Heart left ventricle (tissue), 16 donors: ENCODE measurements around the gene KIAA1191. TPM values are rescaled to one million over a fixed set of nuclear protein-coding genes. Genes with fewer than 3 reads are reported as not detected.
A peak's percentile ranks its signal among the peaks of the same experiment; 100 is the strongest.

Experiments used
- ATAC-seq, 4 donors: fragments of 200-7000 bp; cut with Tn5 transposase; one replicate each; pipeline ENCODE4 v1.9.1; 2020 to 2022; ENCODE audit warnings: moderate library complexity in 4 of 4, mild to moderate bottlenecking in 3 of 4, moderate number of reproducible peaks in 1 of 4
- DNase-seq, 5 donors: peaks; one replicate each; pipeline ENCODE4 v3.0.0-alpha.2; 2020
- H3K27ac ChIP-seq, 12 donors: fragments of 200-600 bp; sonication (generic) in 4 of 12; one replicate each; pipeline versions ENCODE4 v1.5.0 to v1.8.0; 2016 to 2022; ENCODE audit warnings: mild to moderate bottlenecking in 2 of 12
- H3K27me3 ChIP-seq, 9 donors: fragments of 200-600 bp; sonication (generic) in 2 of 9; one replicate each; pipeline versions ENCODE4 v1.5.1 to v1.8.0; 2016 to 2022; ENCODE audit warnings: mild to moderate bottlenecking in 3 of 9
- H3K36me3 ChIP-seq, 9 donors: fragments of 200-600 bp; sonication (generic) in 2 of 9; one replicate each; pipeline versions ENCODE4 v1.5.0 to v1.8.0; 2018 to 2022; ENCODE audit warnings: mild to moderate bottlenecking in 2 of 9
- H3K4me1 ChIP-seq, 12 donors: fragments of 200-600 bp; sonication (generic) in 4 of 12; one replicate each; pipeline versions ENCODE4 v1.5.0 to v1.8.0; 2016 to 2022; ENCODE audit warnings: mild to moderate bottlenecking in 3 of 12
- H3K4me3 ChIP-seq, 12 donors: fragments of 200-600 bp; sonication (generic) in 4 of 12; one replicate each; pipeline versions ENCODE4 v1.5.0 to v1.8.0; 2017 to 2022; ENCODE audit warnings: mild to moderate bottlenecking in 9 of 12, moderate library complexity in 4 of 12
- H3K9me3 ChIP-seq, 12 donors: fragments of 200-600 bp; sonication (generic) in 4 of 12; one replicate each; pipeline versions ENCODE4 v1.5.0 to v1.8.0; 2016 to 2022; ENCODE audit warnings: mild to moderate bottlenecking in 1 of 12
- CTCF ChIP-seq, 12 donors: fragments of 200-600 bp; sonication (generic) in 4 of 12; IDR thresholded peaks; one replicate each; pipeline versions ENCODE4 v1.5.0 to v1.8.0; 2018 to 2022; ENCODE audit warnings: antibody characterized with exemption in 12 of 12, mild to moderate bottlenecking in 5 of 12
- POLR2A ChIP-seq, 2 donors: fragments of 450-650 bp; IDR thresholded peaks; one replicate each; pipeline ENCODE4 v1.6.1; 2017; ENCODE audit warnings: antibody characterized with exemption in 2 of 2, mild to moderate bottlenecking in 2 of 2, moderate library complexity in 2 of 2
- WGBS, 4 donors: extraction: QIAGEN DNeasy Blood & Tissue Kit in 2 of 4; methylation state at CpG; one replicate each; pipeline versions ENCODE4 v1.1.5 to v1.1.7; 2013 to 2018; 5-methylcytosine and 5-hydroxymethylcytosine counted together
- intact Hi-C, 10 donors: fragments of 100-400 bp; cut with DNase I; formaldehyde crosslinking; loops; one replicate each; pipeline versions ENCODE4 v1.11.1 to v1.14.2; 2022
- polyA plus RNA-seq, 2 donors: library from polyadenylated mRNA; stranded (reverse); fragments of 200-250 nt; gene quantifications; one replicate each; pipeline ENCODE4 v1.2.3, GENCODE V29; 2013
- total RNA-seq, 9 donors: library from RNA; depleted of rRNA in 2 of 9; stranded (reverse); fragments of >200 nt in 2 of 9; fragmentation: NEBNext Ultra II Directional in 3 of 9; extraction: Animal tissue kit (Norgen Biotek cat#: 25700) in 3 of 9; gene quantifications; one replicate each; pipeline versions ENCODE4 v1.1.0 to v1.2.4, GENCODE V29; 2016 to 2023
- donor health status: ischemic (EF 13 %, LVEDD 7.1; RV severe dilation, severe dysfunction).
- donor health status: healthy with polysubstance abuse.
- donor health status: DM: no; HTN: yes; CAD: no.
- donor health status: DM: no; HTN: no; CAD: no.
- donor health status: ischemic (EF 25% LVEDD 6.9; RV normal size, moderate dysfunction).
- donor health status: ischemic (EF 25% LVEDD 5.7; RV mildly dilated, moderate dysfunction).
- donor health status: healthy.
- donor health status: DM: yes; HTN: yes; CAD: no.
- donor health status: ischemic (EF 35%, LVEDD 5.7; RV mildly dilated, moderate dysfunction).
- donor health status: nonischemic (EF 11% LVEDD 7.7; RV severe dilation, severe dysfunction).
- donor health status: DM: yes; HTN: yes; CAD: no.
- donor health status: PGD.
- donor health status: ischemic (EF 29% LVEDD 5.4; RV normal size, mild dysfunction).
- donor health status: nonischemic (EF 23%, LVEDD 6.1; RV moderate dilation, normal function).

The KIAA1191 gene
- total and polyA plus RNA-seq, 11 donors = 42.8 to 143 (median 99.4) TPM

- ATAC-seq (peak; percentile 94 to 97 (median 96)), DNase-seq (peak; percentile 98 to 100 (median 100))
- no peaks in the 10 kb centered on the region for H3K9me3 ChIP-seq
- H3K36me3 ChIP-seq = peaks cover 2 to 62% (median 58%) of the 10 kb centered on the region in 9 donors
- peak within 1 kb of the TSS; percentile 53 to 89 (median 82) for H3K4me3 ChIP-seq
- no peaks in the 10 kb centered on the region for H3K27me3 ChIP-seq
- TF ChIP-seq CTCF (IDR thresholded peaks at IDR 0.05) = no peak
- TF ChIP-seq POLR2A (IDR thresholded peaks at IDR 0.05) = peak in 1 of 2 donors; percentile 36
- WGBS, 4 donors = 1% methylated on average over 39 to 47 of the region's 47 CpGs
- peak within 1 kb of the TSS; percentile 85 to 100 (median 96) for H3K27ac ChIP-seq
- intact Hi-C loops = loop anchor here in 3 of 10 donors (1.0 to 10.0 kb wide), 4 partner anchors 26 to 146 kb away; partner anchors contain the start of genes KIAA1191 (in 1 of the 3) and RNF44 (in 1 of the 3)
- peaks cover 3 to 30% (median 22%) of the 10 kb centered on the region in 12 donors for H3K4me1 ChIP-seq
Measured at GRCh38 chr5:176388444-176389134, 27.0 kb upstream of the KIAA1191 start, which contains the start of the genes HIGD2A and NOP16. Gene HIGD2A (plus strand): TSS chr5:176388751. CDS start chr5:176388820, 69 bp downstream. Gene NOP16 (minus strand): TSS chr5:176388598. CDS start chr5:176388539, 59 bp downstream.

DNA sequence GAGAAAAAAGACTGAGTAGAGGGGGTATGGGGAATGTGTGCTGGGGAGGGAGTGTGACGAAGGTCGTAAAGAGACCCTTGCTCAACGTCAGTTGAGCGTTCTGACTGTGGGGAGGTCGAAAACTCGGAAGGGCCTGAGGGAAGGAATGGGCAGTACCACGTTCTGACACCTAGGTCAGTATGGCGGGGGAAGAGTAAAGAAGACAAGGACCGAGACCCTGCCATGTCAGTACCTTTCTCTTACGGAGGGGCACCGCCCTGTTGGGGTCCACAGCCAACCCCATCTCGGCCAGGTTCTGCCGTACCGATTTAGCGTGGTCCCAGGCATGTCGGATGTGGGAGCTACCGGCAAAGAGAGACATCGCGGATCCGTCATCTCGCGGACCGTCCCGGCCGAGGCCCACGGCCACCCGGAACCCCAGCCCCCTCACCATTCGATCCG lies 26.5 kb upstream of the KIAA1191 start:
- H3K36me3 ChIP-seq = peaks cover 2 to 63% (median 59%) of the 10 kb centered on the region in 9 donors
- no peak for DNase-seq
- ATAC-seq = peak in 1 of 4 donors; percentile 0
- H3K9me3 ChIP-seq = no peaks in the 10 kb centered on the region
- intact Hi-C loops = loop anchor here in 2 of 10 donors (1.0 to 10.0 kb wide), 3 partner anchors 25 to 147 kb away; partner anchors contain the start of gene RNF44 (in 1 of the 2)
- H3K27ac ChIP-seq = peak overlapping the region; percentile 85 to 100 (median 96)
- WGBS, 4 donors = 1% methylated on average over 12 to 29 of the region's 29 CpGs
- H3K4me1 ChIP-seq = peaks cover 3 to 30% (median 22%) of the 10 kb centered on the region in 12 donors
- no peak for TF ChIP-seq CTCF (IDR thresholded peaks at IDR 0.05)
- H3K27me3 ChIP-seq = no peaks in the 10 kb centered on the region
- peak overlapping the region; percentile 53 to 89 (median 82) for H3K4me3 ChIP-seq

DNA sequence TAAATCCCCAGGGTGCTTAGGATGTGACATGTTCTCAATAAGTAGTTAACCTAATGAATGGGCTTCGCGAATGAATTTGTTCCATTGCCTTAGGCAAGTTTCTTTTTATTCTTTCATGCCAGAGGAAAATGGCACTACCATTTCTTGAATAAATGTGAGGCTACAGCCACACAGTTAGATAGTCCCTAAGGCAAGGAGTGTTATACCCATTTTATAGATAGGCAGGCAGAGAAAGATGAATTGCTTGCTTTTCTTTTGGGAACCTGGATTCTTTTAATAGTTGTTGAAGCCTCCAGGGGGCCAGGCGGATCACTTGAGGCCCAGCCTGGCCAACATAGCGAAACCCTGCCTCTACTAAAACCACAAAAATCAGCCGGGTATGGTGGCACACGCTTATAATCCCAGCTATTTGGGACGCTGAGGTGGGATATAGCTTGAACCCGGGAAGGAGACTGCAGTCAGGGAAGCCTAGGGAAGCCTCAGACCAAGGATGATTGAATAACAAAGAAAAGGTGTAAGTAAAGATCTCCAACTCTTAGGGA lies 25.9 kb upstream of the KIAA1191 start:
- Histone ChIP-seq H3K27me3 (no peaks in the 10 kb centered on the region), H3K36me3 (peaks cover 0 to 63% (median 59%) of the 10 kb centered on the region in 9 donors), H3K4me1 (peaks cover 3 to 33% (median 22%) of the 10 kb centered on the region in 12 donors), H3K27ac (peak overlapping the region in 8 of 12 donors; percentile 85 to 100 (median 95)), H3K9me3 (no peaks in the 10 kb centered on the region), H3K4me3 (peak overlapping the region; percentile 53 to 89 (median 82))
- ATAC-seq = no peak
- DNase-seq = no peak
- WGBS, 4 donors = 43 to 47% (median 44%) methylated on average over 8 of the region's 8 CpGs
- intact Hi-C loops = loop anchor here in 1 of 10 donors (10.0 kb wide), 1 partner anchor 147 kb away; the partner anchor contains the start of gene RNF44
- no peak for TF ChIP-seq CTCF (IDR thresholded peaks at IDR 0.05)
- TF ChIP-seq POLR2A (IDR thresholded peaks at IDR 0.05) = no peak

- Histone ChIP-seq H3K27me3 (no peaks in the 10 kb centered on the region), H3K36me3 (peaks cover 0 to 62% (median 49%) of the 10 kb centered on the region in 9 donors), H3K27ac (no peak overlapping the region), H3K4me3 (no peak overlapping the region), H3K4me1 (peaks cover 3 to 42% (median 24%) of the 10 kb centered on the region in 12 donors), H3K9me3 (no peaks in the 10 kb centered on the region)
- no peak for ATAC-seq
- 50 to 82% (median 70%) methylated on average over 1 of the region's 1 CpG for WGBS, 4 donors
- TF ChIP-seq POLR2A (IDR thresholded peaks at IDR 0.05) (no peak), CTCF (IDR thresholded peaks at IDR 0.05) (no peak)
- intact Hi-C loops = loop anchor here in 1 of 10 donors (10.0 kb wide), 1 partner anchor 148 kb away; the partner anchor contains the start of gene RNF44
- no peak for DNase-seq
Measured at GRCh38 chr5:176386491-176386890, 24.9 kb upstream of the KIAA1191 start.
